SW480 (cell line): Measurements from ENCODE around the gene NBEA.

Experiments
- DNase-seq: peaks from one replicate; pipeline ENCODE4 v3.0.0-alpha.2; 2016; ENCODE audit warnings: low spot score

The NBEA gene

DNA sequence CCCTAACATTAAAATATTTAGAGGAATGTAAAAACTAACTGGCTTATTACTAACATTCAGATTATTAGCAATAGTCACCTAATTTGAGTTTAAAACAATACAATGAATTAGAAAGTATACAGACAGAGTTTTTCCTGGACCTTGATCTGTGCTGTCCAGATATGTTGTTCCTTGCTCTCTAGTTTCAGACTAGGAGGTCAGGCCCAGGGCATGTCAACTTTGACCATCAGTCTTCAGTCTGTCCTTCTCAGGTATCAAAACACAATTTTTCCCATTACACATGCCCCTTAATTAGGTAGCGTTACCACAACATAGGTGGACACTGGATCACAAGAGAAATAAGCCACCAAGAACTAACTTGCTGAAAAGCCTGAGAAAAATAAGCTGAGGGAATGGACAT, 337.4 kb downstream of the NBEA start:
- no peak for DNase-seq

DNA sequence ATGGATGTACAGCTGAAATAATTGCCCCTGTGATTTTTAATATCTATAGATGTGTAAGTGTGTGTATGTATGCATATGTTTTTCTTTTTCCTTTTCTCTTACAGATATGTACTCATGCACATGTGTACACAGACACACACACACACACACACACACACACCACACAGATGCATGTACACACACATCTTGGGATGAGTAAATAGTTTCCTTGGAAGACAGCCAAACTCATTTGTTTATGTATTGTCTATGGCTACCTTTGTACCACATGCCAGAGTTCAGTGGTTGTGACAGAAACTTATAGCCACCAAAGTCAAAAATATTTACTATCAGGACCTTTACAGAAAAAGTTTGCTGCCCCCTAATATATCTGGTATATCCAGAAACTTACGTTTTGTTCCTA, 341.8 kb downstream of the NBEA start:
- DNase-seq, result peak; percentile 5

DNA sequence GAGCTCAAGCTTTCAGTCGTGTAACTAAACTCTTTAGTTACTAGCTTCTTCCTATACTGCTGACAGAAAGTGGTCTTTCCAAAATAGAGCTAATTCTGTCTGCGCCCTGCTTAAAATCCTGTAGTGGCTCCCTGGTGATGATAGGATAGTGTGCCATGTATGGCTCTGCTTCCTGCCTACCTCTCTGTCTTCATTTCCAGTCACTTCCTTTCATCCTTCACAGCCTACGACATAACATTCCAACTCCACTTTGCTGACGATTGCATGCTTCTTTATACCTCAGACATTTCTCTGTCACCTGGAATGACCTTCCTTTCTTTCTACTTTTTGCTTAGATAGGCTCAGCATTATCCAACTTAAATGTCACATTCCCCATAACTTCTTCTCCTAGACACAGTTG, 343.6 kb downstream of the NBEA start:
- no peak for DNase-seq

DNA sequence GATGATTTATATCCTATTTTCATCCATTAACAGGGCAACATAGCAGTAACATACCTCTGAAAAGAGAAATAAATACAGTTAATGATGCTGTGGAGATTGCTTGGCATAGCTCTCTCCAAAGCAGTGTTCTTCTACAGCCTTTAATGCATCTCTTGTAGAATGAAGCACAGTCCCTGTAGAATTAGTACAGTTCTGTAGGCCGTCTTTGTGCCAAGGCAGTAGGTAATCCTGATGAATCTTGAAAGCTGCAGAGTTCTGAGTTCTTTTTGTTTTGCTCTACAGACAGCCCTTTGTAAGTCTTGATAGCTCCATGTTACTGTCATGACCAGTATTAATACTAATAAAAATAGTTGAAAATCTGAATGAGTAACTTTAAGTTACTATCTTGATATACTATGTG, 350.3 kb downstream of the NBEA start:
- DNase-seq, result no peak

DNA sequence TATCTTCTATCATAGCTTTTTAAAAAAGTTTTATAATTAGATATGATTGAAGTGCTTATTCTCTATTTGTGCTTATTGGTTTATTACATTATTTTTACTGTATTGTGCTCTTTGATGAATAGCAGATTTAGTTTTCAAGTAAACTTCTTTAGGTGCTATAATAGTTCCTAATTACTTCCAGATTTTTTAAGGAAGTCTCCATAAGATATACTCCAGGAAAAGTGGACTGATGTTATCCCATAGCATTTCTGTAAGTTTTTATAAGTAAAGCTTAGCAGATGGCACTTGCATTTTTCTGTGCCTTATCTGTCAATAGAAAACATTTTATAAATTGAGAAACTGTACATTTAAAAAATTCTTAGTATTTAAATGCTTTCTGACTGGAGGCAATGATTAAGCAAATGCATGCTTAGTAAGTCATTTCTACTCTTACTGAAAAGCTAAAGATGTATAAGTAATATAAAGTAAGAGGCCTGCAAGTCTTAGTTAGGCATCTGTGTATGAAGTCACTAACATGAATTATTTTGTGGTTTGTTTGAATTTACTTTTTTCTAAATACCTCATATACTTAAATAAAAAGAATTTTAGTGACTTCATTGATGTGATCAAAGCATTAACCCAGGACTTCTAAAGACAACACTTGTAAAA, 351.6 kb downstream of the NBEA start:
- peak; percentile 46 for DNase-seq

DNA sequence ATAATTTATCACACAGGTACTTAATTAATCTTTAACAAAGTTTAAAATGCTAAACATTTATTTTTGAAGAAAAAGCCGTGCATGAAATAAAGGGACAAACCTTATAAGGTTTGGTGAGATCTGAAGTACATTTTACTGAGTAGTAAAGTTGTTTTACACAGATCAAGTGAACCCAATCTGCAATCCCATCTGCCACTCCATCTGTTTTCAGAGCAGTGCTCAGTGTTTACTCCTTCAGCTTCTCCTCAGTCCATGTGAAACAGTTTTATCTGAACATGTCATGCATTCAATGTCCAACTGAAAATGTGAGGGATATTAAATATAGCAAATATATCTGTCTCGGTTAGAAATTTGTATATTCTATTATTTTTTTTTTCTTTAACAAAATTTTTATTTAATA, 367.6 kb downstream of the NBEA start:
- no peak for DNase-seq

DNA sequence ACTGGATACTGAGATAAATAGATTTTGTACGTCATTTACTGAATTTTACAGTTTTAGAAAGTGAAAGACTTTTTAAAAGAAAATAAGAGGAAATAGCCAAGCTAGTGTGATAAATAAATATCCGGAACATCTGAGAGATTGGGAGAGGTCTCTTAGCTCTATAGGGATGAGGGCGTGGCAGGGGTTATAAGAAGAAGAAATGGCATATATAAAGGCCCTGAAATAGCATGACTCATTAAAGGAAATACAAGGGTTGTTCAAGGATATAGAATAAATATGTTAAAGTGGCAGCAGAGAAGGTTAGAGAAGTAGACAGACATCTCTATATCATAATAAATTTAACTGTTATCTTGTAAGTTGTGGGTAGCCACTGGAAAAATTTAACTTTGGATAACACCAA, 390.1 kb downstream of the NBEA start:
- no peak for DNase-seq

DNA sequence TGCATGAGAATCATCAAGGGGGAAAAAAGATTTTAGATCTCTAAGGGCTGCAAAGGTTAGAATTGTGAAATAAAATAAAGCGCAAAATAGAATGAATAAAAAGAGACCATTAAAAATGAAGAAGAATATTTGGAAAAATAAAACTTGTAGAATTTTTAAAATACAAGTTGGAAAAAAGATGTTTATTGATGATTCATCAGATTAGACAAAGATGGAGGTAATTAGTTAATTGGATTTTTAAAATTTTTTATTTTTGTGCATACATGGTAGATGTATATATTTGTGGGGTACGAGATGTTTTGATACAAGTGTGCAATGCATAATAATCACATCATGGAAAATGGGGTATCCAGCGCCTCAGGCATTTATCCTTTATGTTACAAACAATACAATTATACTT, 391.1 kb downstream of the NBEA start:
- DNase-seq, result no peak

DNA sequence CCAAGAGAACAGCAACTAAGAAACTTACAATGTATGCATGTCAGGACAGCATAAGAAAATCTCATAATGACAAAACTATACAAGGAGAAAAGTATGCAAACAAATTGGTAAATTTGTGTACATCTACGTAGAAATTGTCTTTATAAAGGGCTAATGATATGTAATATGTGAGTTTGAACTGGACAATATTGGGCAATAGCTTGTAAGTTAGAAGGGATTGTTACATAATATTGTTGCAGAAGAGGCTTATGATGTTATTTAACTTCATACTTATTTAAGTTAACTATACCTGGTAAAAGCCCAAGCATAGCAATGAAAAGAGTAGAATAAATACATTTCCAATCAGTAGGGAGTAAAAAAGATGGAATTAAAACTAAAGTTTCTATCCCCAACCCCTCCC, 400.4 kb downstream of the NBEA start:
- no peak for DNase-seq

DNA sequence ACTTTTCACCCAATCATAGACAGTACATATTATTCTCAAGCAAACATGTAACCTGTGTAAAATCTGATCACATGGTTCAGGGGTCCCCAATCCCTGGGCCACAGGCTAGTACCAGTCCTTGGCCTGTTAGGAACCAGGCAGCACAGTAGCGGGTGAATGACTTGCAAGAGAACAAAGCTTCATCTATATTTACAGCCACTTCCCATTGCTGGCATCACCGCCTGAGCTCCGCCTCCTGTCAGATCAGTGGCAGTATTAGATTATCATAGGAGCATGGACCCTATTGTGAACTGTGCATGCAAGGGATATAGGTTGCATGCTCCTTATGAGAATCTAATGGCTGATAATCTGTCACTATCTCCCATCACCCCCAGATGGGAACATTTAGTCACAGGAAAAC, 401.3 kb downstream of the NBEA start:
- no peak for DNase-seq

DNA sequence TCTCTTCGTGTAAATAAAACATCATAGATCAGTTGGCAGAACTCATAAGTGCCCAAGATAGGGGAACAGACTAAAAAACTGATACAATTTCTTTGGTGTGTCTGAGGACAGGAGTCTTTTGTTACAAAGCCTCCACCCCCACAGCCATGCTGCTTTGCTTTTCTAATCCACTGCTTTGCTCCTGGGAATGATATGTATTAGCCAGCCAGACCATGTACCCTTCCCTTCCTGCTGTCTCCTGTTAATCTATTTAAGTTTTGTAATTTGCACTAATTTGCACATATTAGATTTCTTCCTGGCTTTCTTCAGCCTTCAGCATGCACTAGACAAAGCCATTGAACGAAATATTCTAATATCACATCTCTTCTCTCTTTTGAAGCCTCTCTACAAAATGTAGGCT, 403.9 kb downstream of the NBEA start:
- DNase-seq, result no peak

DNA sequence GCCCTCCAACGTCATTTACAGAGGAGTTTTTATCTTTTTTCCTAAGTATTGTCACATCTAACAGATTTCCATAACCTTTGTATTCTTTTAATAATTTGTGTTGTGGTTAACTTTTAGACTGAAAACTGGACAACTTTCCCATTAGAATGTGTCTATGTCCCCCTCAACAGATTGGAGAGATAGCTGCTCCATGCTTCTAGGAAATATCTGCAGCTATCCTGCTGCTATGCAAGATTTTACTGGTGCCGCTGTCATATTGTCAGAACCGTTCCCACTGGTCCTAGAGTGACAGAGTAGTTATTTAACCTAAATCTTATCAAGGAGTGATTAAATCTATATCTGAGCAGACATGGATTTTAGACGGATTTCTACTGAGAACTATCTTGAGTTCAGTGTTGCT, 404.4 kb downstream of the NBEA start:
- DNase-seq, result no peak

DNA sequence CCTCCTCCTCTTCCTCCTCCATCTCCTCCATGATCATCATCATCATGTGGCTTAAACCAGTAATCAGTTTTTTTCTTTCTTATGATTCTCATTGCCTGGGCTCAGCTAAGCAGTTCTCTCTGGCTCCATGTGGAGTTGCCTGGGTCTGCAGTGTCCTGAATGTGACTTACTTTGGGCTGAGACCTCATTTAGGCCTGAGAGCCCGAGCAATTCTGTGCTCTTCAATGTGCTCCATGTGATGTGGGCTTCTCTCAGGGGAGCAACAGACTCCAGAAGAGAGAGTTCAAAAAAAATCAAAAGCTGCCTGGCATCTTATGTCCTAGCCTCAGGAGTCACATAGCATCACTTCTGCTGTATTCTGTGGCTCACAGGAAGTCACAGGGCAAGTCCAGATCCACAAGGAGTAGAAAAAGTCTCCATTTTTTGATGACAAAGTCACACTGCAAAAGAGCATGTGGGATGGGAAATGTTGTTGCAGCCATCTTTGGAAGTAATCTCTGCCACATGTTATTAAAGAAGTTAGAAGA, 405.7 kb downstream of the NBEA start:
- DNase-seq, result no peak

DNA sequence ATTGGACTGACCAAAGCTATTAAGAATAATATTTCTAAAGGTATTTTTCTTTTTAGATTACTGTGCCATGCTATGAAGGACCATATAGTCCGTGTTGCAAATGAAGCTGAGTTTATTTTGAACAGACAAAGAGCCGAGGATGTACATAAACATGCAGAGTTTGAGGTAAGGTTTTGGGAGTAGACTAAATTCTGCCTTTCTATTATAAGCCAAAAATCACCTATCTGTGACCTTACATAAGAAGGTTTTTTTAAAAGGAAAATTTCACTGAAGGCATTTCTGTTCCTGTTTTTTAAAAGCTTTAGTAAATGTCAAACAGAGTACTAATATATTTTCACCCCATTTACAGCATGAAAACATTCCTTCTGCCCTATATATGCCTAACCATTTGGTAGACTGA, 407.0 kb downstream of the NBEA start:
- no peak for DNase-seq

DNA sequence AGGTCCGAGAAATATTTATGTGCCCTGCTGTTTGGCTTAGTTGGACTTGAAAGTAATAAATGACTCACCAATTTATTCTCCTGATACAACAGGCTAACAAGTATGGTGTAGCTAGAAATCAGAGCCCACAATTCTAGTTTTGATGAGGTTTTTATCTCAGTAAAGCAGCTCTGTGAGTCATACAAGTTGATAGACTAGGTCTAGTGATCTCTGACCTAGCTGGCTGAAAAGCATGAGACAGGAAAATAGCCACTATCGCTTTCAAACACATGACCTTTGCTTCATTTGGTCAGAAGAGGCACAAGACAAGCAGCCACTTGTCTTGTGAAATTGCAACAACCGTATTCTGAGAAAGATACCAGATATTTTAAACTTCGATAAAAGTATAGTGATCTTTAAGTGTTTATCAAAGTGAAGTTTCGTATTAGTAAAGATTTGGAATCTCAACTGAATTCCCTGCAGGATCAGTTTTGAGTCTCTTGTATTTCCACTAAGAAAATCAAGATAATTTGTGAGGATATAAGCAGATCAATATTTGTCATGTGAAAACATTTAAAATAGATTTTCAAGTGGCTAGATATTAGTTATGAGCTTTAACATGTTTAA, 407.7 kb downstream of the NBEA start:
- DNase-seq, result peak; percentile 61

DNA sequence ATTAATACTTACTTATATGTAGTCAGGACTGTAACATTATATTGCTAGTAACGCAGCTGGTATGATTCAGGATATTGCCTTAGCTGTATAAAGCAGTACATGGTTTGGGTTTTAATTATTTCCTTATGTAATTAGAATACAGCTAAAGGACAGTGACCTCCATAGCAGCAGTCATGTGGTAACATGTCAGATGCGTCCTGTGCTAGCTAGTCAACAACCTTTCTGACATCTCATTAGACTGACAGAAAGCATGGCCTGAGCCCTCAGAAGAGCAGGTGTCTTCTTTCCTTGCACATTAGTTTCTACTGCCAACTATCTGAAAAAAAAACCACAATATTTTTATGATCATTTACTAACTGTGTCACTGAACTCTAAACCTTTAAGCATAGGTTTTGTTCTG, 412.2 kb downstream of the NBEA start:
- no peak for DNase-seq

DNA sequence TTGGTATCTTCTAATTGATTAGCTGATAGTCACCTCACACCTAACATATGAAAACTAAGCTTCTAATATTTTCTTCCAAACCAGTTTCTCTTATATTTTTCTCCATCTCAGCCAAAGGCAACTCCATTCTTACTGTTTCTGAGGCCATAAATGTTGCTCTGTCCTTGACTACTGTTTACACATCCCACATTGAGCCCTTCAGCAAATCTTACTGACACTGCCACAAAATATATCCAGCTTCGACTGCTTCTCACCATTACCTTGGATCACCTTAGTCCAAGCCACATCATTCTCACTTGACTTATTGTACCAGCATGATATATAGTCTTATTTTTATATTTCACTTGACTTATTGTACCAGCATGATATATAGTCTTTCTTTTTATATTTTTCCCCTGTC, 412.8 kb downstream of the NBEA start:
- DNase-seq, result no peak

DNA sequence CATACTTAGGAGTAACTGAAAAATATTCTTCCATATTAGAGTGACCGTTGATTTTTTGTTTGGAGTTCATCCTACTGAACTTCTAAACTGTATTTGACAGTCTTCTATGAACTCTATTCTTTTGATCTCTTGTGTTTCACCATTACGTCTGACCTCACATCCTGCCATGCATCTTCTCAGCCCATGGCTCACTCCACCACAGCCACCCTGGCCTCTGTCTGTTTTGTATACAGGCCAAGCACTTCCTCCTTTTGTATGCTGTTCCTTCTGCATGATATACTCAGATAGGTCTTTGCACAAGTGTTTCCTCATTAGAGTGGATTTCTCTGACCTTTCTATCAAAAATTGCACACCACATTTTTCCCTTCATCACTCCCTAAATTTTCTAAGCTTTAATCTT, 414.5 kb downstream of the NBEA start:
- DNase-seq, result no peak

DNA sequence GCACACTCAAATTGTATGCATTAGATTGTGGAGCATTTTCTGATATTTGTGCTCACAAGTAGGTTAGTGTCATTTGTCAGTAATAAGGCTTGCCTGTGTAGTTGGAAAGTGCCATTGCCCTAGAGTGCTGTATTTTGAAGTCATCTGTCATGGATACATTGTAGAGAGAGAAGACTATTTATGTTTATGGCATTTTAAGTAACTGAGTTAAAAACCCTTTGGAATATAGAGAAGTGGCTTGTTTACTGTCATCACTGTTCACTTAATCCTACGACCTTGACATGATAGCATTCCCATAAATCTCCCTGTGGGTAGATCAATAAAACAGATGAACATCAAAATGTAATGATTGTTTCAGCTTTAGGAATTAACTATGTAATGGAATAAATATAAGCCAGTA, 423.8 kb downstream of the NBEA start:
- DNase-seq, result no peak

DNA sequence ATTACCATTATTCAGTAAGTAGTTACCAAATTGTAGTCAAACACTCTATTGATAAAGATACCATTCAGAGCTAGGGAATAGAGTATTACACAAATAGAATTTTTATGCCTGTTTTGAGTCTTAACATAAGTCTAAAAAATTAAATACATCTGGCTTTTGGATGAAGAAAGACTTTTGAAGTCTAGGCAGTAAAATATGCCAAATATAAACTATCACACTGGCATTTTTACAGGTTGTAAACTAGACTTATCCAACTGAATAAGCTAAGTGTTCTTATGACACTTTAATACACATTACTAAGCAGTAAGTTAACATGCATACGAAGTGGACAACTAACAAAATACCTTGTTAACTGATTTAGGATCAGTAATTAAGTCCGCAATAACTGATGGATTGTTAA, 425.5 kb downstream of the NBEA start:
- no peak for DNase-seq

DNA sequence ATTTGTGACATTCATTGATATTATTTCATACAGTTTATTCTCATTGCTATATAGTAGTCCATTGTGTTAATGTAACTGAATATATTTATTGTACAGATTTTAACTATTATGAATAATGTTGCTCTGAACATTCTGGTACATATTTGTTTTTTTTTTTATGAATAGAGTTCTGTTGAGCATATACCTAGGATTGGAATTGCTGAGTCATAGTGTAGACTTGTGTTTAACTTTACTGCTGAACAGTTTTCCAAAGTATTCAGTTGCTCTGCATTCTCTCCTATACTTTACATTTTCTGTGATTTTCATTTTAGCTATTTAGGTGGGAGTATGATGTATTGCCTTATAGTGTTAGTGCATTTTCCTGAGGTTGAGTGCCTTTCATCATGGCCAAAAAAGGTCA, 436.9 kb downstream of the NBEA start:
- DNase-seq, result no peak

DNA sequence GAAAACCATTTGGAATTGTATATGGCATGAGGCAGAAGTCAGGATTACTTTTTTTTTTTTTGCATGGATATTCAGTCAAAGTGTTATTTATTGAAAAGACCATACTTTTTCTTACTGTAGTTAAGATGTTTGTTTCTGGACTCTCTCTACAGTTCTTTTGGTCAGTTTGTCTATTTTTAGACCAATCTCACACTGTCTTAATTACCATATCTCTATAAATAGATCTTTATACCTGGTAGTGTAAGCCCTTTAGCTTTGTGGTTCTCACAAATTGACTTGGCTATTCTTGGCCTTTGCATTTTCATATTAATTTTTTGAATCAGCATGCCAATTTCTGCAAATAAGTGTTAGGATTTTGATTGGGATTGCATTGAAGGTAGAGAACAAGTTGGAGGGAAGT, 437.6 kb downstream of the NBEA start:
- DNase-seq, result no peak

DNA sequence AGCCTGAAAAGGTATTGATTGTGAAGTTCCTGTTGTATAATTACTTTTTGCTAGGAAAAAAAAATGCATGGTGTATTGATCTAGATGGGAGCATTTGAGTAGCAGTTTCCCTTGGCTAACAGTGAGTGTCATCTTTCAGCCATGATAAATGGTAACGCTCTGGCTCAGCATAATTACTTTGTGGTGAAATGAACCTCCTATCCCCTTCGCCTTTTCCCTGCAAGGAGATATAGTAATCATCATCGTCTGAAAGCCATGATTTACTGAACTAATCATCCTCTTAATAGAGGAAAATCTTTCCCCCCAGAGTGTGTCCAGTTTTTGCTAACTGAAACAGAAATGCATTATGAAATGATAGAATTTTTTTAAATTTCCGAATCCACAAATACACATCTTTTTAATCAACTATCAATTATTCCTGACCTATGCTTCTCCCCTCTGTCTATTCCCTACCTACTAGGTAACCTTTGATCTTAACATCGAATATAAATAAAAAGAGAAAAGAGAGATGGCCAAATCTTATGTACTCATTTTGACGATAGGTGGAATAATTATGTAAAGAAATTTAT, 445.7 kb downstream of the NBEA start:
- no peak for DNase-seq
